ENCODE measurements around the gene CD3G.

GRCh38 chr11:118310781-118311485 is 33.2 kb upstream of the CD3G start:
- TF ChIP-seq CTCF (IDR thresholded peaks at IDR 0.05) (no peak), EP300 (IDR thresholded peaks at IDR 0.05) (no peak), POLR2A (IDR thresholded peaks at IDR 0.05; ENCODE audit: low read depth) (no peak), POLR2AphosphoS5 (IDR thresholded peaks at IDR 0.05) (no peak)
